PFSK-1 (cell line): ENCODE measurements around the gene APCDD1.

Experiments
- POLR2AphosphoS5 ChIP-seq: IDR thresholded peaks from 2 replicates; pipeline ENCODE4 v1.6.1; 2012; ENCODE audit warnings: low read depth, mild to moderate bottlenecking, control low read depth, low read length, moderate library complexity
- TAF1 ChIP-seq: IDR thresholded peaks from 2 replicates; pipeline ENCODE4 v1.6.1; 2012; ENCODE audit warnings: low read length, control low read depth, borderline replicate concordance; ENCODE audit not compliant: insufficient read depth
- TF ChIP-seq, protein P1 (sequence below), 2 experiments: IDR thresholded peaks; 2 replicates each; pipeline versions ENCODE4 v1.6.1 to v1.8.0; 2011 to 2012; ENCODE audit warnings: low read depth in 2 of 2, low read length in 2 of 2, control low read depth in 1 of 2, inconsistent platforms in 1 of 2, mild to moderate bottlenecking in 1 of 2, moderate library complexity in 1 of 2; ENCODE audit not compliant: insufficient read depth in 1 of 2

DNA sequence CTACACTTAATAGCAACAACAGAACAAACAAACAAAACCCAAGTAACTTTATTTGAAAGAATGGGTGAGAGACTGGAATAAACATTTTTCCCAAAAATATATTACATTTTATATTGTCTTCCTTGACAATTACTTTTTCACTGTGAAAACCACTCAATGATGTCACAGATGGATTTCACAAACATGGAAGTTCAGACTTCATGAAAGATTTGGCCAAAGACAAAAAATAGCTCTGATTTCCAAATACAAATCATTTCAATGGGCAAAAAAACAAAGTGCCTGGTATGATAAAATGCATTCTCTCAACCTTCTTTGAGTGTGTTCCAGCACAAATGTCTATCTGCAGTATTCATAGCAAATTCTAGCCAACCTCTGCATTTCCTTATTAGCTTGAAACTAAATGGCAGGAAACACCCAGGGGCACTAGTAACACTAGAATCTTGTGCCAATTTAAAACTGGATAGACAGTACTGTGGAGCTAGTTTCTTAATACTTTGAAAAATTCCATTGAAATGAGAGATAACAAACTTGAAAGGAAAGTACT lies 42.8 kb downstream of the APCDD1 start:
- no peak for TF ChIP-seq POLR2AphosphoS5
- no peak for TF ChIP-seq TAF1
- TF ChIP-seq, protein P1, sequence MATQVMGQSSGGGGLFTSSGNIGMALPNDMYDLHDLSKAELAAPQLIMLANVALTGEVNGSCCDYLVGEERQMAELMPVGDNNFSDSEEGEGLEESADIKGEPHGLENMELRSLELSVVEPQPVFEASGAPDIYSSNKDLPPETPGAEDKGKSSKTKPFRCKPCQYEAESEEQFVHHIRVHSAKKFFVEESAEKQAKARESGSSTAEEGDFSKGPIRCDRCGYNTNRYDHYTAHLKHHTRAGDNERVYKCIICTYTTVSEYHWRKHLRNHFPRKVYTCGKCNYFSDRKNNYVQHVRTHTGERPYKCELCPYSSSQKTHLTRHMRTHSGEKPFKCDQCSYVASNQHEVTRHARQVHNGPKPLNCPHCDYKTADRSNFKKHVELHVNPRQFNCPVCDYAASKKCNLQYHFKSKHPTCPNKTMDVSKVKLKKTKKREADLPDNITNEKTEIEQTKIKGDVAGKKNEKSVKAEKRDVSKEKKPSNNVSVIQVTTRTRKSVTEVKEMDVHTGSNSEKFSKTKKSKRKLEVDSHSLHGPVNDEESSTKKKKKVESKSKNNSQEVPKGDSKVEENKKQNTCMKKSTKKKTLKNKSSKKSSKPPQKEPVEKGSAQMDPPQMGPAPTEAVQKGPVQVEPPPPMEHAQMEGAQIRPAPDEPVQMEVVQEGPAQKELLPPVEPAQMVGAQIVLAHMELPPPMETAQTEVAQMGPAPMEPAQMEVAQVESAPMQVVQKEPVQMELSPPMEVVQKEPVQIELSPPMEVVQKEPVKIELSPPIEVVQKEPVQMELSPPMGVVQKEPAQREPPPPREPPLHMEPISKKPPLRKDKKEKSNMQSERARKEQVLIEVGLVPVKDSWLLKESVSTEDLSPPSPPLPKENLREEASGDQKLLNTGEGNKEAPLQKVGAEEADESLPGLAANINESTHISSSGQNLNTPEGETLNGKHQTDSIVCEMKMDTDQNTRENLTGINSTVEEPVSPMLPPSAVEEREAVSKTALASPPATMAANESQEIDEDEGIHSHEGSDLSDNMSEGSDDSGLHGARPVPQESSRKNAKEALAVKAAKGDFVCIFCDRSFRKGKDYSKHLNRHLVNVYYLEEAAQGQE (IDR thresholded peaks at IDR 0.05; ENCODE audit: insufficient read depth in 1 of 2, low read depth in 2 of 2, low read length in 2 of 2) = no peak
